HG02981 (cell line): ENCODE data around the gene NUP50.

Experiments used
- ATAC-seq: cut with Tn5 transposase; IDR thresholded peaks from one replicate; pipeline ENCODE4 v1.9.1; 2021; ENCODE audit warnings: mild to moderate bottlenecking, moderate library complexity; ENCODE audit not compliant: unreplicated experiment

Gene NUP50

GRCh38 chr22:45192701-45193187 lies 29.0 kb downstream of the NUP50 start:
- ATAC-seq = no peak

- no peak for ATAC-seq
These were observed 31.0 kb downstream of the NUP50 start for GRCh38 chr22:45194686-45195085.

GRCh38 chr22:45195616-45196015 lies 31.9 kb downstream of the NUP50 start:
- ATAC-seq = no peak

GRCh38 chr22:45196308-45196707 lies 32.6 kb downstream of the NUP50 start:
- no peak for ATAC-seq

GRCh38 chr22:45196926-45197605 lies 33.3 kb downstream of the NUP50 start:
- ATAC-seq = no peak

GRCh38 chr22:45197606-45198462 lies 34.1 kb downstream of the NUP50 start:
- no peak for ATAC-seq

- ATAC-seq = no peak
These were observed 34.7 kb downstream of the NUP50 start for GRCh38 chr22:45198463-45198795.

- ATAC-seq = no peak
These were observed 36.0 kb downstream of the NUP50 start for GRCh38 chr22:45199723-45200122.

- no peak for ATAC-seq
These were observed 36.5 kb downstream of the NUP50 start for GRCh38 chr22:45200230-45200629.

GRCh38 chr22:45200860-45201511 lies 37.3 kb downstream of the NUP50 start:
- no peak for ATAC-seq

- ATAC-seq = no peak
These were observed 38.1 kb downstream of the NUP50 start for GRCh38 chr22:45201678-45202332.

GRCh38 chr22:45202333-45203149 lies 38.8 kb downstream of the NUP50 start:
- no peak for ATAC-seq

GRCh38 chr22:45203150-45203951 lies 39.6 kb downstream of the NUP50 start:
- ATAC-seq = no peak

GRCh38 chr22:45204241-45204640 lies 40.5 kb downstream of the NUP50 start:
- no peak for ATAC-seq

- no peak for ATAC-seq
These were observed 41.1 kb downstream of the NUP50 start for GRCh38 chr22:45204819-45205218.

- no peak for ATAC-seq
These were observed 41.7 kb downstream of the NUP50 start for GRCh38 chr22:45205276-45205925.

- ATAC-seq = no peak
These were observed 42.5 kb downstream of the NUP50 start for GRCh38 chr22:45206233-45206632.

- ATAC-seq = no peak
These were observed 43.8 kb downstream of the NUP50 start for GRCh38 chr22:45207533-45207932.
